Vagina (tissue), 2 donors: ENCODE measurements around the gene DENND1C. TPM values are rescaled to one million over a fixed set of nuclear protein-coding genes. Genes with fewer than 3 reads are reported as not detected.

Experiments used
- DNase-seq, 2 donors: peaks; one replicate each; pipeline ENCODE4 v3.0.0-alpha.2; 2017; ENCODE audit errors: extremely low spot score in 2 of 2
- H3K27ac ChIP-seq: fragments of 200-600 bp; sonication (generic); one replicate; pipeline ENCODE4 v1.5.1; 2019
- H3K27me3 ChIP-seq: fragments of 200-600 bp; sonication (generic); one replicate; pipeline ENCODE4 v1.5.1; 2019
- H3K36me3 ChIP-seq, 2 donors: fragments of 200-600 bp; sonication (generic); one replicate each; pipeline ENCODE4 v1.5.1; 2017 to 2019
- H3K4me1 ChIP-seq: fragments of 200-600 bp; sonication (generic); one replicate; pipeline ENCODE4 v1.5.1; 2019
- H3K4me3 ChIP-seq, 2 donors: fragments of 200-600 bp; sonication (generic); 1 replicate in 1 of 2; 2 replicates in 1 of 2; pipeline ENCODE4 v1.5.1; 2016 to 2019
- H3K9me3 ChIP-seq: fragments of 200-600 bp; sonication (generic); one replicate; pipeline ENCODE4 v1.5.1; 2019
- POLR2A ChIP-seq, 2 donors: fragments of 450-650 bp; IDR thresholded peaks; one replicate each; pipeline ENCODE4 v1.6.1; 2017; ENCODE audit warnings: antibody characterized with exemption in 2 of 2, mild to moderate bottlenecking in 2 of 2, moderate library complexity in 2 of 2
- POLR2AphosphoS5 ChIP-seq, 2 donors: sonication (generic); formaldehyde crosslinking; IDR thresholded peaks; one replicate each; pipeline ENCODE4 v1.9.0; 2017; ENCODE audit warnings: antibody characterized with exemption in 2 of 2, mild to moderate bottlenecking in 2 of 2, low read depth in 1 of 2; ENCODE audit not compliant: insufficient read depth in 1 of 2
- intact Hi-C: fragments of 100-400 bp; cut with DNase I; formaldehyde crosslinking; loops from one replicate; pipeline ENCODE4 v1.15.1; 2023
- total RNA-seq: library from RNA; depleted of rRNA; stranded (reverse); fragments of >200 nt; gene quantifications from one replicate; pipeline ENCODE4 v1.2.3, GENCODE V29; 2016
- TF ChIP-seq, protein P1 (sequence below), 3 experiments: fragments of 450-650 bp in 2 of 3; fragments of 200-600 bp in 1 of 3; sonication (generic) in 1 of 3; IDR thresholded peaks; one replicate each; pipeline ENCODE4 v1.5.1; 2017 to 2019; ENCODE audit warnings: antibody characterized with exemption in 3 of 3, mild to moderate bottlenecking in 2 of 3, moderate library complexity in 2 of 3

Gene DENND1C
- total RNA-seq, 1 donor from 2014 or later = 2.9 TPM

DNA sequence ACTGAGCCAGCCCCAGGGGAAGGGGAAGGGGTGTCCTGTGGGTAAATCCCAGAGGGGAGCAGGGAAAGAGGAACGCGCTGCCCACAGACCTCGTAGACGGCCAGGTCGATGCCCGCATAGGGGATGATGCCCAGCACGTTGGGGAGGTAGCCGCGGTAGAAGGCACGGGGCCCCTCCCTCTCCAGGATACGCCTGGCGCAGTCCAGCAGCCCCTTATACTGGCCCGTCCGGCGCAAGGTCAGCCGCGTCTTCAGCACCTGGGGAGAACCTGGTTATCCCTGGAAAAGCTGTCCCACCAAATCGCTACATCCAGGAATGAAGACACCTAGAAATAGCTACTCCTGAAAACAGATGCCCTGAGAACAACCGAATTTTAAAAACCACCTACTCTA lies 29.4 kb downstream of the DENND1C start:
- intact Hi-C loops = no loop called here
- peaks cover 3 to 36% of the 10 kb centered on the region in 2 donors for H3K36me3 ChIP-seq
- no peak overlapping the region for H3K4me3 ChIP-seq
- no peak for DNase-seq
- no peaks in the 10 kb centered on the region for H3K27me3 ChIP-seq
- no peaks in the 10 kb centered on the region for H3K4me1 ChIP-seq
- TF ChIP-seq, protein P1, sequence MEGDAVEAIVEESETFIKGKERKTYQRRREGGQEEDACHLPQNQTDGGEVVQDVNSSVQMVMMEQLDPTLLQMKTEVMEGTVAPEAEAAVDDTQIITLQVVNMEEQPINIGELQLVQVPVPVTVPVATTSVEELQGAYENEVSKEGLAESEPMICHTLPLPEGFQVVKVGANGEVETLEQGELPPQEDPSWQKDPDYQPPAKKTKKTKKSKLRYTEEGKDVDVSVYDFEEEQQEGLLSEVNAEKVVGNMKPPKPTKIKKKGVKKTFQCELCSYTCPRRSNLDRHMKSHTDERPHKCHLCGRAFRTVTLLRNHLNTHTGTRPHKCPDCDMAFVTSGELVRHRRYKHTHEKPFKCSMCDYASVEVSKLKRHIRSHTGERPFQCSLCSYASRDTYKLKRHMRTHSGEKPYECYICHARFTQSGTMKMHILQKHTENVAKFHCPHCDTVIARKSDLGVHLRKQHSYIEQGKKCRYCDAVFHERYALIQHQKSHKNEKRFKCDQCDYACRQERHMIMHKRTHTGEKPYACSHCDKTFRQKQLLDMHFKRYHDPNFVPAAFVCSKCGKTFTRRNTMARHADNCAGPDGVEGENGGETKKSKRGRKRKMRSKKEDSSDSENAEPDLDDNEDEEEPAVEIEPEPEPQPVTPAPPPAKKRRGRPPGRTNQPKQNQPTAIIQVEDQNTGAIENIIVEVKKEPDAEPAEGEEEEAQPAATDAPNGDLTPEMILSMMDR (IDR thresholded peaks at IDR 0.05) = no peak
- TF ChIP-seq POLR2A (IDR thresholded peaks at IDR 0.05) (no peak), POLR2AphosphoS5 (IDR thresholded peaks at IDR 0.05; ENCODE audit: insufficient read depth in 1 of 2, low read depth in 1 of 2) (no peak)
- H3K9me3 ChIP-seq = peaks cover 10% of the 10 kb centered on the region
- no peak overlapping the region for H3K27ac ChIP-seq

DNA sequence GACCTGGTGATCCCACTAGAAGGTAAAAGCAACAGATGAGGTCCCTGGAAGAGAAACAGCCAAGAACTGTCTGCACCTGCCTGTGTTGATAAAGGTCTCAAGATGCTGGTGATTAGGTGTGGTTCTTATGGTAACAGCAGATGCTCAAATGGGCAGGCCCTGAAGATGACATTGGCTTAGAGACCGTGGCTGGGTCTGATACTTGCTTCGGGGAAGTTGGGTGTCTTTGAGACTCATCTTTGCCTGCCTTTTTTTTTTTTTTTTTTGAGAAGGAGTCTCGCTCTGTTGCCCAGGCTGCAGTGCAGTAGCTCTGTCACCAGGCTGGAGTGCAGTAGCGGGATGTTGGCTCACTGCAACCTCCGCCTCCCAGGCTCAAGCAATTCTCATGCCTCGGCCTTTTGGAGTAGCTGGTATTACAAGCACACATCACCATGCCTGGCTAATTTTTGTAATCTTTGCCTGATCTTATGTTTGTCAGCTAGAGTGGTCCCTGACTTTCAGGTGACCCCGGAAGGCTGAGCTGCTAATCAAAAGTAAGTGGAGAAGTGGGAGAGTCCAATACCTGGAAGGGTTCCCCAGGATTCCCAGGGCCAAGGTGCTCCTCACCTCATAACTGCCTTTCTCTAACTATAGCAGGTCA lies 29.9 kb downstream of the DENND1C start:
- Histone ChIP-seq H3K27ac (no peak overlapping the region), H3K36me3 (peaks cover 3 to 36% of the 10 kb centered on the region in 2 donors), H3K4me3 (no peak overlapping the region), H3K9me3 (peaks cover 10% of the 10 kb centered on the region), H3K27me3 (no peaks in the 10 kb centered on the region), H3K4me1 (no peaks in the 10 kb centered on the region)
- intact Hi-C loops = no loop called here
- DNase-seq = no peak
- TF ChIP-seq POLR2AphosphoS5 (IDR thresholded peaks at IDR 0.05; ENCODE audit: insufficient read depth in 1 of 2, low read depth in 1 of 2) = no peak
- no peak for TF ChIP-seq POLR2A (IDR thresholded peaks at IDR 0.05)
- TF ChIP-seq, protein P1 (IDR thresholded peaks at IDR 0.05) = no peak

DNA sequence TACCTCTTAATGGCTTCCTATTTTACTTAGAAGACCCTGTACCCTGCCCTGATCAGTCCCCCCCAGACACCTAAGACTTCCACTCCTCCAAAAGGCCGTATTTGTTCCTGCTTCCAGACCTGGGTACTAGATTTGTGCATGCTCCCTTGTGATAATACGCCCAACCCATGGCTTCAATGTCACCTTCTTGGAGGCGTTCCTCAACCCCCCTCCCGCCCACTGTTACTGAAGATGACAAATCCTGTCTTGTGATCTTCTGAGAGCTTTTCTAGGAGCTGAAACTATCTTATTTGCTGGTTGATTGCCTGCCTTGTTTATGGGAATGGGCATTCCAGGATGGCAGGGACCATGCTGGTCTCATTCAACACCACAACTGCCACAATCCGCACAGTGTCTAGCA lies 31.4 kb downstream of the DENND1C start:
- intact Hi-C loops = no loop called here
- no peak overlapping the region for H3K27ac ChIP-seq
- peaks cover 10% of the 10 kb centered on the region for H3K9me3 ChIP-seq
- no peaks in the 10 kb centered on the region for H3K27me3 ChIP-seq
- no peak overlapping the region for H3K4me3 ChIP-seq
- H3K4me1 ChIP-seq = no peaks in the 10 kb centered on the region
- TF ChIP-seq, protein P1 (IDR thresholded peaks at IDR 0.05) = no peak
- TF ChIP-seq POLR2A (IDR thresholded peaks at IDR 0.05) = no peak
- TF ChIP-seq POLR2AphosphoS5 (IDR thresholded peaks at IDR 0.05; ENCODE audit: insufficient read depth in 1 of 2, low read depth in 1 of 2) = no peak
- H3K36me3 ChIP-seq = peaks cover 3 to 24% of the 10 kb centered on the region in 2 donors
- no peak for DNase-seq

DNA sequence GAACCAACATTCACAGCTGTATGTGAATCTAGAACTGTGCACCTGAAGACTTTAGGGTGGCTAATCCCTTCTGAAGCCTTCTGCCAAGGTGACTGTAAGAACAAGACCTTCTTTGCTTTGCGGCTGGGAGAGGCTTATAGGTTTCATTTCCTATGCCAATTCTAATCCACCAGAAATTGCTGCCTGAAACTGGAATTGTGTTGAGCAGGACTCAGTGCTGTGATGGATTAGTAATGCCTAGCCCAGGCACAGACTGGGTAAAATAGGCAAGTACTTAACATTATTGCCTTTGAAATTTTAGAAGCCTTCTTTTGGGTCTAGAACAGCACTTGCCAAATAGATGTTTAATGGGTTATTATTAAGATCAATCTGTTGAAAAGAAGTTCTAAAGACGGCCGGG lies 33.5 kb downstream of the DENND1C start:
- TF ChIP-seq POLR2A (IDR thresholded peaks at IDR 0.05) = no peak
- TF ChIP-seq, protein P1 (IDR thresholded peaks at IDR 0.05) = no peak
- no peak for TF ChIP-seq POLR2AphosphoS5 (IDR thresholded peaks at IDR 0.05; ENCODE audit: insufficient read depth in 1 of 2, low read depth in 1 of 2)
- no peak overlapping the region for H3K4me3 ChIP-seq
- no peak for DNase-seq
- no peaks in the 10 kb centered on the region for H3K4me1 ChIP-seq
- no peaks in the 10 kb centered on the region for H3K9me3 ChIP-seq
- intact Hi-C loops = no loop called here
- H3K27ac ChIP-seq = no peak overlapping the region
- H3K36me3 ChIP-seq = peaks cover 0 to 3% of the 10 kb centered on the region in 2 donors
- no peaks in the 10 kb centered on the region for H3K27me3 ChIP-seq

DNA sequence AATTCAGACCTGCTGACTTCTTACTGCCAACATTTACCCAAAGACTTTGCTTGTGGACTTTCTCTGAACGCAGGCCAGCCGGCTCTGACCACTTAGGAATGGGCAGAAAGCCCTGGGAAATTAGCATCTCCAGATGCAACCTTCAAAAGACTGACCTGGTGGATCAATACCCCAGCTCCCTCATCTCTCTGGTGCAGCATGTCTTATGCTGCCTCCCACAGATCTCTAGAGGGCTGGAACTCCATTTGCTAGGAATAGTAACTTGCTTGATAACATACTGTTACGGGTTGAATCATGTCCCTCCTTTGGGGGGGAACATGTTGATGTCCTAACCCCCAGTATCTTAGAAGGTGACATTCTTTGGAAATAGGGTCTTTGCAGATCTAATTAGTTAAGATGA lies 35.1 kb downstream of the DENND1C start:
- intact Hi-C loops = no loop called here

More for the DNA sequence above, 35.1 kb downstream of the DENND1C start:
- no peaks in the 10 kb centered on the region for H3K27me3 ChIP-seq
- H3K27ac ChIP-seq = no peak overlapping the region
- TF ChIP-seq POLR2AphosphoS5 (IDR thresholded peaks at IDR 0.05; ENCODE audit: insufficient read depth in 1 of 2, low read depth in 1 of 2) (no peak), POLR2A (IDR thresholded peaks at IDR 0.05) (no peak)
- TF ChIP-seq, protein P1 (IDR thresholded peaks at IDR 0.05) = no peak
- no peaks in the 10 kb centered on the region for H3K36me3 ChIP-seq
- DNase-seq = no peak
- H3K4me1 ChIP-seq = no peaks in the 10 kb centered on the region
- no peak overlapping the region for H3K4me3 ChIP-seq
- H3K9me3 ChIP-seq = no peaks in the 10 kb centered on the region
